Caco-2 (cell line): ENCODE results near the gene SYCP2. TPM values are rescaled to one million over a fixed set of nuclear protein-coding genes. Genes with fewer than 3 reads are reported as not detected.

Experiments used
- Bru-seq: library from RNA; stranded (reverse); fragments of 400-500 nt; gene quantifications from one replicate; lab custom pipeline; 2021; lab: Mats Ljungman, UMichigan
- BruChase-seq, 2 experiments: library from RNA; stranded (reverse); fragments of 400-500 nt; gene quantifications; one replicate each; lab custom pipeline; 2021; lab: Mats Ljungman, UMichigan
- BruUV-seq: library from RNA; stranded (reverse); fragments of 400-500 nt; replicated peaks from 2 replicates; lab custom pipeline; 2021; lab: Mats Ljungman, UMichigan
- CTCF ChIA-PET: fragments of 300-600 bp; sonication (Branson Sonifier 250); formaldehyde crosslinking; loops from one replicate; lab custom pipeline; 2022; ENCODE audit warnings: antibody characterized with exemption; lab: Charles Lee
- POLR2A ChIA-PET: fragments of 300-600 bp; sonication (Branson Sonifier 250); formaldehyde crosslinking; loops from one replicate; lab custom pipeline; 2022; ENCODE audit warnings: antibody characterized with exemption; lab: Charles Lee
- DNase-seq, 2 experiments: peaks; one replicate each; pipeline versions ENCODE4 v3.0.0 to v3.0.0-alpha.2; 2020 to 2022
- H3K27me3 ChIP-seq: replicated peaks from 2 replicates; pipeline ENCODE4 v1.6.0; 2011; ENCODE audit warnings: low read length; ENCODE audit not compliant: control insufficient read depth, insufficient read depth
- H3K36me3 ChIP-seq: 2 replicates; pipeline ENCODE4 v1.5.1; 2011; ENCODE audit warnings: low read length; ENCODE audit not compliant: control insufficient read depth, insufficient read depth
- H3K4me1 ChIP-seq: fragments of 250-450 bp; sonication (Bioruptor Pico); 2 replicates; pipeline ENCODE4 v1.5.1; 2020; ENCODE audit warnings: mild to moderate bottlenecking
- H3K4me3 ChIP-seq: 2 replicates; pipeline ENCODE4 v1.5.1; 2011; ENCODE audit warnings: low read depth, mild to moderate bottlenecking, control low read depth, low read length
- H3K9me3 ChIP-seq: fragments of 250-450 bp; sonication (Bioruptor Pico); 2 replicates; pipeline ENCODE4 v1.5.1; 2020; ENCODE audit warnings: mild to moderate bottlenecking, moderate library complexity
- H3K27ac Mint-ChIP-seq: one replicate; pipeline ENCODE4 v1.8.0; 2022; ENCODE audit warnings: mixed read lengths; ENCODE audit not compliant: unreplicated experiment
- H3K27me3 Mint-ChIP-seq: one replicate; pipeline ENCODE4 v1.8.0; 2022; ENCODE audit warnings: mixed read lengths; ENCODE audit not compliant: insufficient read depth, unreplicated experiment
- H3K36me3 Mint-ChIP-seq: one replicate; pipeline ENCODE4 v1.8.0; 2022; ENCODE audit warnings: mild to moderate bottlenecking, mixed read lengths; ENCODE audit not compliant: insufficient read depth, unreplicated experiment
- H3K4me1 Mint-ChIP-seq: one replicate; pipeline ENCODE4 v1.8.0; 2022; ENCODE audit warnings: low read depth, mixed read lengths; ENCODE audit not compliant: unreplicated experiment
- H3K4me3 Mint-ChIP-seq: one replicate; pipeline ENCODE4 v1.8.0; 2022; ENCODE audit warnings: mild to moderate bottlenecking, moderate library complexity, mixed read lengths; ENCODE audit not compliant: unreplicated experiment
- H3K9me3 Mint-ChIP-seq: one replicate; pipeline ENCODE4 v1.8.0; 2022; ENCODE audit warnings: mixed read lengths; ENCODE audit not compliant: unreplicated experiment
- CTCF ChIP-seq, 2 experiments: fragments of 200-600 bp in 1 of 2; IDR thresholded peaks; 1 replicate in 1 of 2; 2 replicates in 1 of 2; pipeline versions ENCODE4 v1.5.1 to v1.8.0; 2011 to 2022; ENCODE audit warnings: antibody characterized with exemption in 1 of 2, control low read depth in 1 of 2, inconsistent platforms in 1 of 2, low read depth in 1 of 2, low read length in 1 of 2, mild to moderate bottlenecking in 1 of 2, moderate library complexity in 1 of 2; ENCODE audit not compliant: insufficient read depth in 1 of 2, severe bottlenecking in 1 of 2, unreplicated experiment in 1 of 2
- intact Hi-C: fragments of 100-400 bp; cut with micrococcal nuclease; formaldehyde crosslinking; loops from one replicate; pipeline ENCODE4 v1.10.0; 2022; ENCODE audit not compliant: unreplicated experiment
- long read RNA-seq: library from polyadenylated mRNA; stranded (forward); transcript quantifications from one replicate; pipeline ENCODE4 v2.0.0, GENCODE V29; 2022
- total RNA-seq: library from RNA; stranded (reverse); gene quantifications from 2 replicates; pipeline ENCODE4 v1.2.3, GENCODE V29; 2022

The SYCP2 gene
- total RNA-seq (64.6 and 68.7 TPM in 2 replicates), Bru-seq, nascent RNA (percentile 92 among the genes with signal in this experiment), BruChase-seq, experiment 1, labeled RNA remaining after a 2-hour chase (percentile 96 among the genes with signal in this experiment), BruChase-seq, experiment 2, labeled RNA remaining after a 6-hour chase (percentile 93 among the genes with signal in this experiment)
- long read RNA-seq, partial matches to known transcripts, result 14 of 36 reads
- long read RNA-seq, other reads (novel, unspliced or antisense), result 22 of 36 reads

- H3K36me3 Mint-ChIP-seq, result peaks cover 24% of the 10 kb centered on the region
- H3K4me3 Mint-ChIP-seq, result peak within 1 kb of the TSS; percentile 84
- ChIA-PET POLR2A (interaction anchor here (1.0 to 1.2 kb wide), 2 partner anchors 12 to 22 kb away, joined by 4 to 5 read pairs; no protein-coding TSS in a partner anchor), CTCF (interaction anchor here (1.0 to 2.6 kb wide), 16 partner anchors 8 to 124 kb away, joined by 3 to 26 read pairs (median 4); partner anchors contain the start of gene CDH26)
- no peak for TF ChIP-seq CTCF (IDR thresholded peaks at IDR 0.05; ENCODE audit: insufficient read depth in 1 of 2, low read depth in 1 of 2, low read length in 1 of 2, severe bottlenecking in 1 of 2, unreplicated experiment in 1 of 2)
- peaks cover 29% of the 10 kb centered on the region for H3K4me1 Mint-ChIP-seq
- peak within 1 kb of the TSS; percentile 59 for H3K27ac Mint-ChIP-seq
- Histone ChIP-seq H3K4me1 (peaks cover 18% of the 10 kb centered on the region; the same call in 1 of the 2 replicates), H3K4me3 (peak within 1 kb of the TSS; percentile 73), H3K36me3 (no peaks in the 10 kb centered on the region), H3K27me3 (no peaks in the 10 kb centered on the region), H3K9me3 (no peaks in the 10 kb centered on the region)
- intact Hi-C loops, result no loop called here
- no peaks in the 10 kb centered on the region for H3K9me3 Mint-ChIP-seq
- no TSS peak for BruUV-seq
- peak; percentile 91 to 93 for DNase-seq
- no peaks in the 10 kb centered on the region for H3K27me3 Mint-ChIP-seq
Measured at GRCh38 chr20:59933296-59933848, at the start of gene SYCP2. TSS of gene SYCP2 (minus strand) at chr20:59933637. CDS start at chr20:59922413, 11,224 bp downstream.

GRCh38 chr20:59983076-59983475 is 49.6 kb upstream of the SYCP2 start:
- Histone ChIP-seq H3K9me3 (no peaks in the 10 kb centered on the region), H3K36me3 (no peaks in the 10 kb centered on the region), H3K4me3 (no peak overlapping the region), H3K27me3 (no peaks in the 10 kb centered on the region), H3K4me1 (no peaks in the 10 kb centered on the region)
- Mint-ChIP-seq H3K9me3 (no peaks in the 10 kb centered on the region), H3K4me3 (no peak overlapping the region), H3K36me3 (no peaks in the 10 kb centered on the region), H3K27ac (no peak overlapping the region), H3K27me3 (no peaks in the 10 kb centered on the region), H3K4me1 (peaks cover 6% of the 10 kb centered on the region)
- intact Hi-C loops, result no loop called here
- no TSS peak for BruUV-seq
- no peak for DNase-seq
- CTCF ChIA-PET, result no interaction called here
- POLR2A ChIA-PET, result no interaction called here
- no peak for TF ChIP-seq CTCF (IDR thresholded peaks at IDR 0.05; ENCODE audit: insufficient read depth in 1 of 2, low read depth in 1 of 2, low read length in 1 of 2, severe bottlenecking in 1 of 2, unreplicated experiment in 1 of 2)

- Histone ChIP-seq H3K4me3 (no peak overlapping the region), H3K36me3 (no peaks in the 10 kb centered on the region), H3K9me3 (no peaks in the 10 kb centered on the region), H3K27me3 (no peaks in the 10 kb centered on the region), H3K4me1 (peaks cover 6% of the 10 kb centered on the region)
- no peaks in the 10 kb centered on the region for H3K4me1 Mint-ChIP-seq
- intact Hi-C loops, result no loop called here
- H3K9me3 Mint-ChIP-seq, result no peaks in the 10 kb centered on the region
- no peak overlapping the region for H3K4me3 Mint-ChIP-seq
- no peak for DNase-seq
- BruUV-seq, result no TSS peak
- ChIA-PET POLR2A (no interaction called here), CTCF (no interaction called here)
- no peaks in the 10 kb centered on the region for H3K36me3 Mint-ChIP-seq
- no peak for TF ChIP-seq CTCF (IDR thresholded peaks at IDR 0.05; ENCODE audit: insufficient read depth in 1 of 2, low read depth in 1 of 2, low read length in 1 of 2, severe bottlenecking in 1 of 2, unreplicated experiment in 1 of 2)
- H3K27ac Mint-ChIP-seq, result no peak overlapping the region
- no peaks in the 10 kb centered on the region for H3K27me3 Mint-ChIP-seq
Measured at GRCh38 chr20:59977086-59977485, 43.6 kb upstream of the SYCP2 start.
